ENCODE measurements around the gene CENPK. TPM values are rescaled to one million over a fixed set of nuclear protein-coding genes. Genes with fewer than 3 reads are reported as not detected.

CENPK gene
- total RNA-seq, 1 experiment from 2014 or later: 46.0 TPM

- no peak within 1 kb of the TSS for H3K4ac ChIP-seq (ENCODE audit: low read depth, low read length)
- H3K9ac ChIP-seq (ENCODE audit: extremely low read depth, insufficient read length, low read length): peak within 1 kb of the TSS; percentile 64
- Mint-ChIP-seq H3K4me1 (peaks cover 20% of the 10 kb centered on the region in 2 experiments), H3K36me3 (ENCODE audit: insufficient read depth in 1 of 3, low read depth in 3 of 3) (no peaks in the 10 kb centered on the region), H3K27ac (peak within 1 kb of the TSS; percentile 59 to 95 (median 91)), H3K4me3 (no peak within 1 kb of the TSS; a peak in 2 of 5 replicates), H3K27me3 (ENCODE audit: low read depth) (no peaks in the 10 kb centered on the region), H3K9me3 (no peaks in the 10 kb centered on the region; a peak in 2 of 5 replicates)
- no peak within 1 kb of the TSS for H3K23ac ChIP-seq (ENCODE audit: insufficient read length, low read depth, low read length)
- H3K27me3 ChIP-seq (ENCODE audit: insufficient read depth, low read length): no peaks in the 10 kb centered on the region; the same call in 1 of the 2 replicates
- H2BK5ac ChIP-seq (ENCODE audit: insufficient read length, low read length): no peak within 1 kb of the TSS
- H3K56ac ChIP-seq (ENCODE audit: insufficient read length, low read depth, low read length): no peak within 1 kb of the TSS
- H3K9me3 ChIP-seq (ENCODE audit: control insufficient read depth, low read depth, low read length): no peaks in the 10 kb centered on the region
- no peak within 1 kb of the TSS for H2BK20ac ChIP-seq (ENCODE audit: low read depth, low read length, poor library complexity, severe bottlenecking)
- peak within 1 kb of the TSS; percentile 13 for H3K27ac ChIP-seq (ENCODE audit: insufficient read length, low read depth, low read length)
- H2BK15ac ChIP-seq (ENCODE audit: low read depth, low read length): no peak within 1 kb of the TSS
- H3T11ph ChIP-seq (ENCODE audit: low read length): no peak within 1 kb of the TSS
- DNase-seq: peak; percentile 87
- no peak within 1 kb of the TSS for H2BK120ac ChIP-seq (ENCODE audit: low read depth, low read length, poor library complexity, severe bottlenecking)
- no peak within 1 kb of the TSS for H3K14ac ChIP-seq (ENCODE audit: insufficient read depth, low read length)
- H2BK12ac ChIP-seq (ENCODE audit: insufficient read length, low read depth, low read length): no peak within 1 kb of the TSS
- peak within 1 kb of the TSS; percentile 85 for H3K4me2 ChIP-seq (ENCODE audit: insufficient read depth, insufficient read length, low read length)
- no peaks in the 10 kb centered on the region for H4K20me1 ChIP-seq (ENCODE audit: control insufficient read depth, insufficient read depth, insufficient read length)
- no peak within 1 kb of the TSS for H2AK5ac ChIP-seq (ENCODE audit: insufficient read length, low read length)
- H3K79me2 ChIP-seq (ENCODE audit: insufficient read depth, low read length): no peaks in the 10 kb centered on the region
- H3K18ac ChIP-seq (ENCODE audit: insufficient read length, low read depth, low read length): no peak within 1 kb of the TSS
- no CpG with 5 or more reads among the region's 12 CpGs for WGBS (ENCODE audit: extremely low coverage, insufficient read length, low lambda C conversion rate)
- H2AFZ ChIP-seq (ENCODE audit: low read length): peak within 1 kb of the TSS; percentile 71
- H3K4me1 ChIP-seq (ENCODE audit: insufficient read depth, low read length): no peaks in the 10 kb centered on the region; the same call in 1 of the 2 replicates
- no peak within 1 kb of the TSS for H4K91ac ChIP-seq (ENCODE audit: insufficient read length, low read depth, low read length)
- peaks cover 18% of the 10 kb centered on the region for H3K23me2 ChIP-seq (ENCODE audit: insufficient read length, low read depth, low read length, poor library complexity, severe bottlenecking)
- H4K5ac ChIP-seq (ENCODE audit: insufficient read length, low read depth, low read length): no peak within 1 kb of the TSS
- H4K8ac ChIP-seq (replicated peaks; ENCODE audit: insufficient read length, low read depth, low read length): no peak within 1 kb of the TSS
- H3K79me1 ChIP-seq (ENCODE audit: insufficient read depth, low read depth, low read length, poor library complexity, severe bottlenecking): no peaks in the 10 kb centered on the region
- TF ChIP-seq CTCF (conservative IDR thresholded peaks at IDR 0.05): no peak
These were observed 81.2 kb downstream of the CENPK start, which contains the start of gene ADAMTS6 for GRCh38 chr5:65481635-65482295. Gene ADAMTS6, minus strand, starts transcription at chr5:65481920. Its CDS starts 8,247 bp downstream, at chr5:65473673.
